ENCODE data around the gene MGA. TPM values are rescaled to one million over a fixed set of nuclear protein-coding genes. Genes with fewer than 3 reads are reported as not detected.

The MGA gene
- total RNA-seq, 1 donor from 2014 or later, result 37.7 TPM

GRCh38 chr15:41816788-41817187 lies 156.6 kb downstream of the MGA start:
- Mint-ChIP-seq H3K27ac (no peak overlapping the region), H3K9me3 (no peaks in the 10 kb centered on the region), H3K27me3 (no peaks in the 10 kb centered on the region), H3K4me3 (no peak overlapping the region), H3K4me1 (peaks cover 2% of the 10 kb centered on the region), H3K36me3 (ENCODE audit: low read depth) (peaks cover 21% of the 10 kb centered on the region)
- DNase-seq, result no peak
- intact Hi-C loops (cut with micrococcal nuclease), result no loop called here

- no peak for DNase-seq
- no peak overlapping the region for H3K4me3 Mint-ChIP-seq
- intact Hi-C loops (cut with micrococcal nuclease), result no loop called here
- H3K4me1 Mint-ChIP-seq, result no peaks in the 10 kb centered on the region
- no peak overlapping the region for H3K27ac Mint-ChIP-seq
- peaks cover 20% of the 10 kb centered on the region for H3K36me3 Mint-ChIP-seq (ENCODE audit: low read depth)
- no peaks in the 10 kb centered on the region for H3K27me3 Mint-ChIP-seq
- no peaks in the 10 kb centered on the region for H3K9me3 Mint-ChIP-seq
Observed at GRCh38 chr15:41817327-41817726, 157.1 kb downstream of the MGA start.

GRCh38 chr15:41817781-41818180 lies 157.6 kb downstream of the MGA start:
- Mint-ChIP-seq H3K4me3 (no peak overlapping the region), H3K9me3 (no peaks in the 10 kb centered on the region)

GRCh38 chr15:41819455-41820050 lies 159.3 kb downstream of the MGA start:
- H3K4me1 Mint-ChIP-seq, result no peaks in the 10 kb centered on the region
- H3K27ac Mint-ChIP-seq, result no peak overlapping the region
- no peak overlapping the region for H3K4me3 Mint-ChIP-seq
- intact Hi-C loops (cut with micrococcal nuclease), result no loop called here
- no peaks in the 10 kb centered on the region for H3K27me3 Mint-ChIP-seq
- peaks cover 26% of the 10 kb centered on the region for H3K36me3 Mint-ChIP-seq (ENCODE audit: low read depth)
- no peak for DNase-seq
- no peaks in the 10 kb centered on the region for H3K9me3 Mint-ChIP-seq

More at GRCh38 chr15:41817781-41818180, 157.6 kb downstream of the MGA start:
- intact Hi-C loops (cut with micrococcal nuclease), result no loop called here
- Mint-ChIP-seq H3K27ac (no peak overlapping the region), H3K4me1 (no peaks in the 10 kb centered on the region), H3K36me3 (ENCODE audit: low read depth) (peaks cover 21% of the 10 kb centered on the region), H3K27me3 (no peaks in the 10 kb centered on the region)
- no peak for DNase-seq

- DNase-seq, result no peak
- Mint-ChIP-seq H3K4me3 (no peak overlapping the region), H3K27ac (no peak overlapping the region), H3K4me1 (no peaks in the 10 kb centered on the region), H3K36me3 (ENCODE audit: low read depth) (peaks cover 28% of the 10 kb centered on the region), H3K27me3 (no peaks in the 10 kb centered on the region), H3K9me3 (no peaks in the 10 kb centered on the region)
- intact Hi-C loops (cut with micrococcal nuclease), result no loop called here
Observed at GRCh38 chr15:41820791-41821423, 160.7 kb downstream of the MGA start.

GRCh38 chr15:41821831-41822230 lies 161.6 kb downstream of the MGA start:
- DNase-seq, result no peak
- Mint-ChIP-seq H3K9me3 (no peaks in the 10 kb centered on the region), H3K4me3 (no peak overlapping the region), H3K27me3 (peaks cover 2% of the 10 kb centered on the region), H3K27ac (no peak overlapping the region), H3K36me3 (ENCODE audit: low read depth) (peaks cover 30% of the 10 kb centered on the region), H3K4me1 (peaks cover 3% of the 10 kb centered on the region)
- intact Hi-C loops (cut with micrococcal nuclease), result no loop called here

- Mint-ChIP-seq H3K9me3 (no peaks in the 10 kb centered on the region), H3K36me3 (ENCODE audit: low read depth) (peaks cover 30% of the 10 kb centered on the region), H3K4me3 (no peak overlapping the region), H3K27me3 (peaks cover 2% of the 10 kb centered on the region), H3K27ac (no peak overlapping the region), H3K4me1 (peaks cover 3% of the 10 kb centered on the region)
- intact Hi-C loops (cut with micrococcal nuclease), result no loop called here
- no peak for DNase-seq
Observed at GRCh38 chr15:41822471-41822870, 162.3 kb downstream of the MGA start.

Other genes with a start within 250 kb of the MGA start
- gene RTF1, start 243.3 kb upstream of the MGA start, total RNA-seq, result 36.6 and 38.1 TPM in 2 replicates
- gene ITPKA, start 166.5 kb upstream of the MGA start, total RNA-seq, result 3.3 and 3.8 TPM in 2 replicates
- gene LTK, start 146.6 kb upstream of the MGA start, total RNA-seq, result not detected in 2 replicates
- gene RPAP1, start 116.1 kb upstream of the MGA start, total RNA-seq, result 56.5 and 61.3 TPM in 2 replicates
- gene TYRO3, start 101.2 kb upstream of the MGA start, total RNA-seq, result 4.2 and 6.2 TPM in 2 replicates
- 24.8 and 27.1 TPM in 2 replicates for gene MAPKBP1, start 114.1 kb downstream of the MGA start, total RNA-seq
- 18.3 and 20.1 TPM in 2 replicates for gene JMJD7, start 167.7 kb downstream of the MGA start, total RNA-seq
- 8.5 and 8.8 TPM in 2 replicates for gene PLA2G4B, start 178.4 kb downstream of the MGA start, total RNA-seq
- gene SPTBN5, start 233.6 kb downstream of the MGA start, total RNA-seq, result 0.64 and 0.65 TPM in 2 replicates